Panc1 (cell line): ENCODE data around the gene INO80.

Experiments
- POLR2AphosphoS5 ChIP-seq: IDR thresholded peaks from 2 replicates; pipeline ENCODE4 v1.6.1; 2012; ENCODE audit warnings: mild to moderate bottlenecking, low read depth, low read length, moderate library complexity
- SIN3A ChIP-seq: IDR thresholded peaks from 2 replicates; pipeline ENCODE4 v1.6.1; 2012; ENCODE audit warnings: low read depth, mild to moderate bottlenecking, low read length, moderate library complexity, borderline replicate concordance; ENCODE audit not compliant: insufficient read depth
- TF ChIP-seq, protein P1 (sequence below): fragments of 450-650 bp; IDR thresholded peaks from 2 replicates; pipeline ENCODE4 v1.5.1; 2017; ENCODE audit warnings: mild to moderate bottlenecking

- TF ChIP-seq, protein P1, sequence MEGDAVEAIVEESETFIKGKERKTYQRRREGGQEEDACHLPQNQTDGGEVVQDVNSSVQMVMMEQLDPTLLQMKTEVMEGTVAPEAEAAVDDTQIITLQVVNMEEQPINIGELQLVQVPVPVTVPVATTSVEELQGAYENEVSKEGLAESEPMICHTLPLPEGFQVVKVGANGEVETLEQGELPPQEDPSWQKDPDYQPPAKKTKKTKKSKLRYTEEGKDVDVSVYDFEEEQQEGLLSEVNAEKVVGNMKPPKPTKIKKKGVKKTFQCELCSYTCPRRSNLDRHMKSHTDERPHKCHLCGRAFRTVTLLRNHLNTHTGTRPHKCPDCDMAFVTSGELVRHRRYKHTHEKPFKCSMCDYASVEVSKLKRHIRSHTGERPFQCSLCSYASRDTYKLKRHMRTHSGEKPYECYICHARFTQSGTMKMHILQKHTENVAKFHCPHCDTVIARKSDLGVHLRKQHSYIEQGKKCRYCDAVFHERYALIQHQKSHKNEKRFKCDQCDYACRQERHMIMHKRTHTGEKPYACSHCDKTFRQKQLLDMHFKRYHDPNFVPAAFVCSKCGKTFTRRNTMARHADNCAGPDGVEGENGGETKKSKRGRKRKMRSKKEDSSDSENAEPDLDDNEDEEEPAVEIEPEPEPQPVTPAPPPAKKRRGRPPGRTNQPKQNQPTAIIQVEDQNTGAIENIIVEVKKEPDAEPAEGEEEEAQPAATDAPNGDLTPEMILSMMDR: no peak
- TF ChIP-seq SIN3A (no peak), POLR2AphosphoS5 (no peak)
Measured at GRCh38 chr15:40952301-40952900, 163.7 kb downstream of the INO80 start.
